HG02642 (cell line): ENCODE data around the gene ERCC1.
A peak's percentile ranks its signal among the peaks of the same experiment; 100 is the strongest.

ENCODE experiments used
- ATAC-seq: cut with Tn5 transposase; IDR thresholded peaks from one replicate; pipeline ENCODE4 v1.9.1; 2021; ENCODE audit warnings: mild to moderate bottlenecking; ENCODE audit not compliant: unreplicated experiment, poor library complexity

ERCC1 gene

GRCh38 chr19:45456500-45456815, 32.7 kb upstream of the ERCC1 start:
- no peak for ATAC-seq

DNA sequence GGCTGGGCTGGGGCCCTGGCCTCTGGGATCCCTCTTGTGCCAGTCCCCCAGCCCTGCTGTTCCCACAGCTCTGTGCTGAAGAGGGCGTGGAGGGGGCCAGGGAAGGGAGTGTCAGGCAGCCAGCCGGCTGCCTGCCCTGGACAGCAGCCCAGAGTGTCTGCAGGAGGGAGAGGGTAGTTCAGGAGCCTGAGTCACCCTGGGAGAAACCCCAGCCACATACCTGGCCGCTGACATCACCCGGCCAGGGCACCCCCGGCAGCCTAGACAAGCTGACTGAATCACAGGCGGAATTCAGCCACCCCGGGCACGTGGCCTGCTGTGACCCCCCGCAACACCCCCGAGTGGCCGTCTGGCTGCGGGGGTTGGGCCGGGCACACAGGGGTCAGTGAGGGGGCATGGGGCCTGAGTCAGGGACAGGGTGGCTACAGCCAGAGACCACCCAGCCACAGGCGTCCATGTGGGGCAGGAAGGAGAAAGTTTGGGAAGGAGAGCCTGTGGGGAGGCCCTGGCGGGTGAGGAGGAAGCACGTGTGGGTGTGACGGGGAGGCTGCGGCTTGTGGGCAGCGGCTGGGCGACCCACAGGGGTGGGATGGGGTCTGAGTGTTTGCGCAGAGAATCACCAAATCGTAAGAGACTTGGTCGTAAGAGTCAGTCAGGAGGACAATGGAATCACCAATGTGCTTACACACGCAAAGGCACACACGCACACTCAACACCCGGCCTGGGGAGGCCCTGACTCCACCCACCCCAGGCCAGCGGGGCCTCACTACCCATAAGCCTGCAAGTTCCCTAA, 32.2 kb upstream of the ERCC1 start:
- ATAC-seq: no peak

DNA sequence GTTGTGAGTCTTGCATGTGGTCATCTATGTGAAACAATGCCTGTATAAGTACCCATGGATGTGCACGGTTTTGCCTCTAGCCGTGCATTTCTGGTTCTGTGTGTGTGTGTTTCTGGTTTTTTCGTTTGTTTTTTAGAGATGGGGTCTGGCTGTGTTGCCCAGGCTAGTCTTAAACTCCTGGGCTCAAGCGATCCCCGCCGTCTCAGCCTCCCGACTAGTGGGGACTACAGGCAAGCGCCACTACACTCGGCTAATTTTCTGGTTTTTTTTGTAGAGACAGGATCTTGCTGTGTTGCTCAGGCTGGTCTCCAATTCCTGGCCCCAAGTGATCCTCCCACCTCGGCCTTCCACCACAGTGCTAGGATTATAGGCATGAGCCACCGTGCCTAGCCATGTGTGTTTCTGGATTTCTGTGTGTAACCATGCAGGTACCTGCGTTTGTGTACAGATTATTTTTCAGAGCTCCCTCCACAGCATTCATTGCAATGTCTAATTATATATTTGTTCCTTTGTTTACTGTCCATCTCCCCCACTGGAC, 28.2 kb upstream of the ERCC1 start:
- ATAC-seq: no peak

DNA sequence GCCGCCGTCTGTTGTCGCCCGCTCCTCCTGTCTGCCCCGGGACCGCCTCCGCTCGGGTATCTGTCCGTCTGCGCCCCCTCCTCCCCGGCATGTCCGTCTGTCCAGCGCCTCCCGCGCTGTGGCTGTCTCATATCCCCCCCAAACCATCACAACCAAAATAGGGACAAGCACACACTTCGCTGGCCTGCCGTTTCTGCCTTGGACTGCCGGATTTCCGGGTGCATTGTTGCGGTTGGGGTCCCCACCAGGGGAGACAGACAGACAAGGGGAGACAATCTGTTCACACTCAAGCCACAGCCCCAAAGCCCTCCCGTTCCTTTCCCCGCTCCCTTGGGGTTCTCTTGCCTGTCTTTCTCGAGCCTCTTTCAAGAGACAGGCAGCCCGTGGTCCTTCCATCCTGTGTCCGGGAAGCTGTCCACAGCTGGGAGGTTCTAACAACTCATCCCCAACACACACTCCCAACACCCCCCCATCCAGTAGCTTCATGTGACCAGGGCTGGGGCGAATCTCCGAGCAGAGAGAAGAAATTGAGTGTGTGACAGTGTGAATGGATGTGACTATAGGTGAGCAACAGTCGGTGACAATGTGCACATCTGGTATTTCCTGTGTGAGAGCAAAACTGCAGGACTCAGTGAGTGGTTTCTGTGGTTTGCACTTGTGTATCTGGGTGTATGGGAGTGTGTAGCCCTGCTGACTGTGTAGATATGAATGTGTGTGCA, 27.6 kb upstream of the ERCC1 start:
- no peak for ATAC-seq

- no peak for ATAC-seq
These were observed 26.3 kb upstream of the ERCC1 start for GRCh38 chr19:45450012-45450333.

- no peak for ATAC-seq
These were observed 25.2 kb upstream of the ERCC1 start for GRCh38 chr19:45448887-45449299.

DNA sequence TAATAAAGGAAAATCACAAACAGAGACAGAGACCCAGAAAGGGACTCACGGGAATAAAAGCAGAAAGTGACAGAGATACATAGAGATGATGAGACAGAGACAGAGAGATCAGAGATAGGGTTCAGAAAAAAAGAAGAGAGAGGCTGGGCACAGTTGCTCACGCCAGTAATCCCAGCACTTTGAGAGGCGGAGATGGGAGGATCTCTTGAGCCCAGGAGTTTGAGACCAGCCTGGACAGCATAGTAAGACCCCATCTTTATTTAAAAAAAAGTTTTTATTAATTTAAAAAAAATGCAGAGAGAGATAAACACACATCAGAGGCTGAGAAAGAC, 24.7 kb upstream of the ERCC1 start:
- no peak for ATAC-seq

GRCh38 chr19:45446944-45447343, 23.2 kb upstream of the ERCC1 start:
- ATAC-seq: no peak

- no peak for ATAC-seq
These were observed 22.6 kb upstream of the ERCC1 start for GRCh38 chr19:45446295-45446694.

DNA sequence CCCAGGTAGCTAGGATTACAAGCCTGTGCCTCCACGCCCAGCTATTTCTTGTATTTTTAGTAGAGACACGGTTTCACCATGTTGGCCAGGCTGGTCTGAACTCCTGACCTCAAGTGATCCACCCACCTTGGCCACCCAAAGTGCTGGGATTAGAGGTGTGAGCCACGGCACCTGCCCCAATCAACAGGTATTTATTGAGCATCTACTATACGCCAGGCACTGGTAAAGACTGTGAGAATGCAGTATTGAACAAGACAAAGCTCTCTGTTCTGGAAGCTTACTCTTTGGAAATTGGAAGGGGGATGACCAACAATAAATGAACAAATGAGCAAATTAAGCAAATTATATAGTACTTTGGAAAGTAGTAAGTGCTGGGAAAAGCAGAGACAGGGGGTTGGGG, 21.4 kb upstream of the ERCC1 start:
- ATAC-seq: no peak

DNA sequence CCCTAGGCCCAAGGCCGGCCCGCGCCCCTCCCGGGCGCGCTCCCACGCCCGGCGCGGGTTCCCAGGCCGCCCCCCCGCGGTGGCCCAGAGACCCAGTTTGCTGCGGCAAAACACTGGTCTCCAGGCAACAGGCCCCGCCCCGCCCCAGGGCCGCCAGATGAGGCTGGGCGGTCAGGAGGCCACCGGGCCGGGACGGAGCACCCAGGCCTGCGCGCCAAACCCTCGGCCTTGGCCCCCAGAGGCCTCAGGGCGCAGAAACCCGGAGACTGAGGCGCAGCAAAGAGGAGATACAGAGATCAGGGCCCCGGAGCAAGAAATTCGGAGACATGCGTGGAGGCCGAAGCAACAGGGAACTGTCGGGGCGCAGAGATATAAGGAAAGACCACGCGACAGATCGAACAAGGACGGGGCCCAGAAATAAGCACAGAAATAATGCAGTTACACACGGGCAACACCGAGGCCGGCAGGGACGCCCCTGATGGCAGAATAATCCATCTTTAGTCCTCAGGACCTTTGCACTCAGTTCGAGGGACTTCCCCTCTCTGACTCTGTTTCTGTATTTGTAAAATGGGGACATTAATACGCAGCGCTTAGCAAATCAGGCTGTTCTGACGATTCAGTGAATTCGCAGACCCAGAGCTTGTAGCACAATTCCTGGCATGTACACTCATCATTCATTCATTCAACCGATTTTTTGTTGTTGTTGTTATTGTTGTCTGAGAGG, 20.8 kb upstream of the ERCC1 start:
- ATAC-seq: peak; percentile 45

DNA sequence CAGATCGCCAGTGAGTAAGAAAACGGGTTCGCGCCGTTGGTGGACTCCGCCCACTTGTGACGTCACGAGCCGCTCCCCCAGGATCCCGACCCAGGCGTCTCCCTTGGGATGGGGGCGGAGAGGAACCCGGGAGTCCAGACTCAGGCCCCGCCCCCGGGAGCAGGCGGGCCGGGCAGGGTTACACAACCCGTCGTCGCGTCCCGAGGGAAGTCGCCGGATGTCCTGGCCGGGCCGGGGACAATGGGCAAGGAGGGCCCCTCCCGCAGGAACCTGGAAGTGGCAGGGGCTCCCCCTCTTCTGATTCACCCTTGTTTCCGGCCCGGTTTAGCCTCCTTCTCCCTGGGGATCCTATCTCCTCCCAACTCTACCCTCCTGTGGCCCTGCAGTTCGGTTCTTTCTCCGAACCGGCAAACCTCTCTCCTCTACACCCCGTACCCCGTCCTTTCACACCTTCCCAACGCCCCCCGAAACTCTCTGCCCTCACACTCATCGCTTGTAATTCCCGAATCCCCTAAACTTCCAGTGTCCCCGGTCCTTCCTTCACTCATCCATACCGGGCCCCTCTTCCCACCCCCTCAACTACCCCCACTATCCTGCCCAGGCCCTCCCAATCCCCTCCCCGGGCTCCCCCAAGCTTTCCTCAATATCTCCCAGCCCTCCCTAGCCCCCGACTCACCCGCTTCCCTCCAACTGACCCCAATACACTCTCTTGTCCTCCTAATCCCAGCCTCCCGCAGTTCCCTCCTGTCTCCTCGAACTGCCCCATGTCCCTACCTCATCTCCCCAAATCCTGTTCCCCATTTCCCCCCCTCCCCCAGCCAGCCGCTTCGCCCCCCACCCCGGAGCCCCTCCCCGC, 20.0 kb upstream of the ERCC1 start:
- no peak for ATAC-seq

- ATAC-seq: no peak
These were observed 19.2 kb upstream of the ERCC1 start for GRCh38 chr19:45442778-45443461.

GRCh38 chr19:45442408-45442777, 18.7 kb upstream of the ERCC1 start:
- ATAC-seq: no peak

DNA sequence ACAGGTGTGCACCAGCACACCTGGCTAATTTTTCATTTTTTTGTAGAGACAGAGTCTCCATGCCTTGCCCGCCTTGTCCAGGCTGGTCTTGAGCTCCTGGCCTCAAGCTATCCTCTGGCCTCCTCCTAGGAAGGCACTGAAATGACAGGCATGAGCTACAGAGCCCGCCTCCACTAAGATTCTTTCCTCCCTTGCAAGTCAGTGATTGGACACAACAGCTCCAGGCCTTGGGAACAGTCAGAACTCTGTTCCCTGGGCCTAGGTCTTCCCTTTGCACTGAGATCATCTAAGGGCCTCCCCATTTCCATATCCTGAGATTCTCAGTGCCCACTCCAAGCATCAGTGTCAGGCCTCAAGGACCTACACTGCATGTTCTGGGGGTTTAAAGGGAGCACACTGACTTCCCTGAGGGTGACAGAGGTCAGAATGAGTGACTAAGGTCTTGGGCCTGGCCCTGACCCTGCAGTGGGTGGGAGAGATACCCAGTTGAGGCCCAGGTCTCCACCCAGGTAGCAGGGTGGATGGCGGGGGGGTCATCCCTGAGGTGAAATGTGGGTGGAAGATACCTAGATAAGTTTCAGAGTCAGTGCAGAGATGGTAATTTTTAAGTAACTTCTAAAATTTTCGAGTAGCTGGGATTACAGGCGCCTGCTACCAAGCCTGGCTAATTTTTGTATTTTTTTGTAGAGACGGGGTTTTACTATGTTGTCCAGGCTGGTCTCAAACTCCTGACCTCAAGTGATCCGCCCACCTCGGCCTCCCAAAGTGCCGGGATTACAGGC, 17.3 kb upstream of the ERCC1 start:
- no peak for ATAC-seq

GRCh38 chr19:45440259-45440638, 16.5 kb upstream of the ERCC1 start:
- ATAC-seq: no peak

DNA sequence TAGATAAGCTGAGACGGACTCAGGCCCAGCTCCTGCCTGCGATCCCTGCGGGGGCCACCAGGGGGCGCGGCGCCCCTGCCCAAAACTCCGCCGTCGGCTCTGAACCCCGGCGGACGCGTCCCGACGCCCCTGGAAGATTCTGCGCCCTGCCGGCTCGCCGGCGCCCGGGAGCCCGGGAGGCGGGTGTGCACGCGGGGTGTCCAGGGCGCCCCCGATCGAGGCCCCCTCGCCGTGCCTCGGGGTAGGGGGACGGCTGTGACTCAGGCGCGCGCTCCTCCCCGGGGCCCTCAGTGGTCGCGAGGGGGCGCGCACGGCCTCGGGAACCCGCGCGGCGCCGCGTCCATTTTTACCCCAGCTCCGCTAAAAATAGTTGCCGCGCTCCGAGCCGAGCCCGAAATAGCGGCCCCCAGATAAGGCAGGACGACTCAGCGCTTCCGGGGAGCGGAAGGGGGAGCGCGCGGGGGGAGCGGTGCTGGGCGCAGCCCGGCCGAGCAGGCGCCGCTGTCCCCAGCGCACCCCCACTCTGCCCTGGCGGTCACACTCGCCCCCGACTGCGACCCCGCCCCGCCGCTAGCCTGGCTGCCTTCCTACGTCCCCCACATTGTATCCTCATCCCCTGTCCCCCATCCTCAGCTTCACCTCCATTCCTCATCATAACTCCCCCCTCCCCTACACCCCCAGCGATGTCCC, 16.0 kb upstream of the ERCC1 start:
- peak; percentile 66 for ATAC-seq

- no peak for ATAC-seq
These were observed 15.5 kb upstream of the ERCC1 start for GRCh38 chr19:45439190-45439568.

DNA sequence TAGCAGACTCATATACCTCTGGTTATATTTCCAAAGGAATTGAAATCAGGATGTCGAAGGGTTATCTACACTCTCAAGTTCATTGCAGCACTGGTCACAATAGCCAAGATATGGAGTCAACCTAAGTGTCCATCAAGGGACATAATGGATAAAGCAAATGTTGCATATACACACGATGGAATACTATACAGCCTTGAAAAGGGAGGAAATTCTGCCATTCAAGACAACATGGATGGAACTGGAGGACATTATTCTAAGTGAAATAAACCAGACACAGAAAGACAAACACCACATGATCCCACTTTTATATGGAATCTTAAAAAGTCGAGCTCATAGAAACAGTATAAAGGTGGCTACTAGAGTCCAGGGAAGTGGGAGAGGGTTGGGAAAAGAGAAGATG, 13.6 kb upstream of the ERCC1 start:
- no peak for ATAC-seq
